GM23338 (cell line): ENCODE measurements around the gene COL24A1. TPM values are rescaled to one million over a fixed set of nuclear protein-coding genes. Genes with fewer than 3 reads are reported as not detected.

Experiments
- ATAC-seq: fragments of 200-7000 bp; cut with Tn5 transposase; 3 replicates; pipeline ENCODE4 v1.9.1; 2020
- DNase-seq: peaks from one replicate; pipeline ENCODE4 v3.0.0-alpha.2; 2015; ENCODE audit warnings: low spot score
- H2AFZ ChIP-seq: fragments of 200-600 bp; sonication (generic); 2 replicates; pipeline ENCODE4 v1.8.0; 2016; ENCODE audit warnings: antibody characterized with exemption, mild to moderate bottlenecking, moderate library complexity
- H3F3A ChIP-seq: fragments of 200-600 bp; sonication (generic); replicated peaks from 2 replicates; pipeline ENCODE4 v1.8.0; 2017; ENCODE audit warnings: antibody characterized with exemption, mixed run types, low read depth
- H3K27ac ChIP-seq: fragments of 200-600 bp; sonication (generic); 2 replicates; pipeline ENCODE4 v1.6.1; 2016; ENCODE audit warnings: low read depth
- H3K27me3 ChIP-seq: fragments of 200-600 bp; sonication (generic); 2 replicates; pipeline ENCODE4 v1.8.0; 2016; ENCODE audit warnings: mild to moderate bottlenecking, mixed run types, moderate library complexity; ENCODE audit not compliant: insufficient read depth
- H3K36me3 ChIP-seq: fragments of 200-600 bp; sonication (generic); 2 replicates; pipeline ENCODE4 v1.8.0; 2016; ENCODE audit warnings: mild to moderate bottlenecking; ENCODE audit not compliant: insufficient read depth
- H3K4me1 ChIP-seq: fragments of 200-600 bp; sonication (generic); 2 replicates; pipeline ENCODE4 v1.8.0; 2016; ENCODE audit warnings: mild to moderate bottlenecking, moderate library complexity; ENCODE audit not compliant: insufficient read depth
- H3K4me2 ChIP-seq: fragments of 200-600 bp; sonication (generic); 2 replicates; pipeline ENCODE4 v1.7.1; 2017; ENCODE audit warnings: mixed run types
- H3K4me3 ChIP-seq: fragments of 200-600 bp; sonication (generic); 2 replicates; pipeline ENCODE4 v1.6.1; 2016; ENCODE audit warnings: mixed run types
- H3K79me2 ChIP-seq: fragments of 200-600 bp; sonication (generic); replicated peaks from 2 replicates; pipeline ENCODE4 v1.8.0; 2017; ENCODE audit warnings: mild to moderate bottlenecking; ENCODE audit not compliant: insufficient read depth
- H3K9me2 ChIP-seq: fragments of 200-600 bp; sonication (generic); 2 replicates; pipeline ENCODE4 v1.8.0; 2017; ENCODE audit not compliant: insufficient read depth
- H4K20me1 ChIP-seq: fragments of 200-600 bp; sonication (generic); replicated peaks from 2 replicates; pipeline ENCODE4 v1.8.0; 2017; ENCODE audit warnings: mild to moderate bottlenecking; ENCODE audit not compliant: insufficient read depth
- H3K27ac Mint-ChIP-seq: 2 replicates; pipeline ENCODE4 v1.8.0; 2020; ENCODE audit warnings: inconsistent platforms, mild to moderate bottlenecking, moderate library complexity, mixed read lengths
- H3K27me3 Mint-ChIP-seq: 3 replicates; pipeline ENCODE4 v1.8.0; 2022; ENCODE audit warnings: low read depth, mild to moderate bottlenecking, moderate library complexity, mixed read lengths, inconsistent platforms; ENCODE audit not compliant: insufficient read depth, poor library complexity
- H3K36me3 Mint-ChIP-seq: 3 replicates; pipeline ENCODE4 v1.8.0; 2021; ENCODE audit warnings: low read depth, mild to moderate bottlenecking, inconsistent platforms, moderate library complexity, mixed read lengths
- H3K4me1 Mint-ChIP-seq: 3 replicates; pipeline ENCODE4 v1.8.0; 2020; ENCODE audit warnings: mild to moderate bottlenecking, inconsistent platforms, mixed read lengths
- H3K4me3 Mint-ChIP-seq: 3 replicates; pipeline ENCODE4 v1.8.0; 2021; ENCODE audit warnings: moderate library complexity, mild to moderate bottlenecking, inconsistent platforms, mixed read lengths
- H3K9me3 Mint-ChIP-seq: 3 replicates; pipeline ENCODE4 v1.8.0; 2020; ENCODE audit warnings: moderate library complexity, mild to moderate bottlenecking, inconsistent platforms, mixed read lengths
- CREB1 ChIP-seq: fragments of 250-450 bp; sonication (Bioruptor Pico); IDR thresholded peaks from 2 replicates; pipeline ENCODE4 v1.5.0; 2020; ENCODE audit warnings: low read depth, mild to moderate bottlenecking, moderate library complexity
- CTCF ChIP-seq, 2 experiments: fragments of 200-600 bp in 1 of 2; sonication (generic) in 1 of 2; conservative IDR thresholded peaks; 2 replicates each; pipeline versions ENCODE4 v1.5.1 to v1.6.1; 2016 to 2017; ENCODE audit warnings: antibody characterized with exemption in 2 of 2, low read depth in 2 of 2, mild to moderate bottlenecking in 2 of 2, moderate library complexity in 1 of 2
- ETS1 ChIP-seq: IDR thresholded peaks from 2 replicates; pipeline ENCODE4 v1.6.1; 2016; ENCODE audit warnings: antibody characterized with exemption
- EZH2 ChIP-seq: fragments of 200-600 bp; sonication (generic); IDR thresholded peaks from one replicate; pipeline ENCODE4 v1.8.0; 2017; ENCODE audit warnings: antibody characterized with exemption, mild to moderate bottlenecking, low read depth; ENCODE audit not compliant: unreplicated experiment
- EZH2phosphoT487 ChIP-seq: fragments of 200-600 bp; sonication (generic); IDR thresholded peaks from one replicate; pipeline ENCODE4 v1.8.1; 2018; ENCODE audit warnings: antibody characterized with exemption; ENCODE audit not compliant: unreplicated experiment
- JUNB ChIP-seq: IDR thresholded peaks from one replicate; pipeline ENCODE4 v1.6.1; 2016; ENCODE audit warnings: antibody characterized with exemption; ENCODE audit not compliant: unreplicated experiment
- NANOG ChIP-seq: IDR thresholded peaks from 2 replicates; pipeline ENCODE4 v1.6.1; 2016; ENCODE audit warnings: antibody characterized with exemption, borderline replicate concordance
- POLR2AphosphoS5 ChIP-seq: IDR thresholded peaks from 2 replicates; pipeline ENCODE4 v1.6.1; 2016; ENCODE audit warnings: antibody characterized with exemption, low read depth
- REST ChIP-seq: IDR thresholded peaks from one replicate; pipeline ENCODE4 v1.6.1; 2018; ENCODE audit warnings: antibody characterized with exemption; ENCODE audit not compliant: unreplicated experiment
- STAT1 ChIP-seq: IDR thresholded peaks from one replicate; pipeline ENCODE4 v1.6.1; 2016; ENCODE audit warnings: antibody characterized with exemption; ENCODE audit not compliant: unreplicated experiment
- ZNF114 ChIP-seq: fragments of 250-450 bp; sonication (Bioruptor Pico); IDR thresholded peaks from 2 replicates; pipeline ENCODE4 v1.5.0; 2020; ENCODE audit warnings: mild to moderate bottlenecking, moderate library complexity
- ZNF331 ChIP-seq: fragments of 250-450 bp; sonication (Bioruptor Pico); IDR thresholded peaks from 2 replicates; pipeline ENCODE4 v1.5.0; 2020; ENCODE audit warnings: low read depth, mild to moderate bottlenecking, moderate library complexity
- ZNF462 ChIP-seq: fragments of 250-450 bp; sonication (Bioruptor Pico); IDR thresholded peaks from 2 replicates; pipeline ENCODE4 v1.5.0; 2020; ENCODE audit warnings: mild to moderate bottlenecking, moderate library complexity
- polyA plus RNA-seq: library from polyadenylated mRNA; unstranded; fragments of >200 nt; fragmentation: Nextera tagmentation; extraction: Ambion mirVana; gene quantifications from 2 replicates; pipeline ENCODE4 v1.2.1, GENCODE V29; 2016
- total RNA-seq: library from RNA; depleted of rRNA; stranded (reverse); fragments of >200 nt; shearing (Covaris generic); gene quantifications from 2 replicates; pipeline ENCODE4 v1.2.3, GENCODE V29; 2014

COL24A1 gene
- total and polyA plus RNA-seq, 2 experiments from 2014 or later: 1.2 to 2.1 TPM

- no peaks in the 10 kb centered on the region for H3K79me2 ChIP-seq
- H4K20me1 ChIP-seq: no peaks in the 10 kb centered on the region
- H2AFZ ChIP-seq: no peak overlapping the region
- H3K9me2 ChIP-seq: no peaks in the 10 kb centered on the region
- H3K27ac Mint-ChIP-seq: no peak overlapping the region
- H3K36me3 Mint-ChIP-seq: peaks cover 5% of the 10 kb centered on the region; the same call in 1 of the 3 replicates
- no peaks in the 10 kb centered on the region for H3K27me3 ChIP-seq
- H3K4me1 ChIP-seq: no peaks in the 10 kb centered on the region
- 0 out of 2 replicates have a peak, but pooled peaks cover 5% of the 10 kb centered on the region for H3K36me3 ChIP-seq
- H3K9me3 Mint-ChIP-seq: peaks cover 10% of the 10 kb centered on the region
- no peak for ATAC-seq
- no peak for DNase-seq
- no peak overlapping the region for H3K4me3 Mint-ChIP-seq
- no peak overlapping the region for H3K4me2 ChIP-seq
- H3K4me3 ChIP-seq: no peak overlapping the region
- no peaks in the 10 kb centered on the region for H3K4me1 Mint-ChIP-seq
- no peaks in the 10 kb centered on the region for H3K27me3 Mint-ChIP-seq
- no peaks in the 10 kb centered on the region for H3F3A ChIP-seq
- H3K27ac ChIP-seq: no peak overlapping the region
- TF ChIP-seq CREB1 (no peak), REST (no peak), ETS1 (no peak), ZNF331 (no peak), NANOG (no peak), EZH2phosphoT487 (no peak), ZNF462 (no peak), JUNB (no peak), CTCF (conservative IDR thresholded peaks at IDR 0.05; ENCODE audit: low read depth in 2 of 2) (no peak), EZH2 (no peak), STAT1 (no peak), ZNF114 (no peak), POLR2AphosphoS5 (no peak)
Observed at GRCh38 chr1:85806236-85806965, 350.2 kb downstream of the COL24A1 start.
